MM.1S (cell line): ENCODE measurements around the gene SLC2A11.

ENCODE experiments used
- DNase-seq: peaks from one replicate; pipeline ENCODE4 v3.0.0-alpha.2; 2015
- H2AFZ ChIP-seq: fragments of 300-600 bp; sonication (generic); 2 replicates; pipeline ENCODE4 v1.6.0; 2016; ENCODE audit warnings: antibody characterized with exemption, low read length
- H3F3A ChIP-seq: fragments of 300-600 bp; sonication (generic); 2 replicates; pipeline ENCODE4 v1.6.1; 2016; ENCODE audit warnings: mild to moderate bottlenecking, antibody characterized with exemption, low read length, moderate library complexity, mixed read lengths; ENCODE audit not compliant: insufficient read depth
- H3K27ac ChIP-seq: fragments of 300-600 bp; sonication (generic); 2 replicates; pipeline ENCODE4 v1.5.1; 2016; ENCODE audit warnings: mild to moderate bottlenecking, low read length
- H3K27me3 ChIP-seq: fragments of 300-600 bp; sonication (generic); replicated peaks from 2 replicates; pipeline ENCODE4 v1.6.0; 2016; ENCODE audit warnings: low read length; ENCODE audit not compliant: insufficient read depth
- H3K36me3 ChIP-seq: fragments of 300-600 bp; sonication (generic); replicated peaks from 2 replicates; pipeline ENCODE4 v1.6.1; 2016; ENCODE audit warnings: mild to moderate bottlenecking, low read length, mixed read lengths; ENCODE audit not compliant: insufficient read depth
- H3K4me1 ChIP-seq: fragments of 300-600 bp; sonication (generic); 2 replicates; pipeline ENCODE4 v1.6.1; 2016; ENCODE audit warnings: low read length, mixed read lengths
- H3K4me2 ChIP-seq: fragments of 300-600 bp; sonication (generic); 2 replicates; pipeline ENCODE4 v1.6.0; 2016; ENCODE audit warnings: low read depth, low read length
- H3K4me3 ChIP-seq: fragments of 300-600 bp; sonication (generic); 2 replicates; pipeline ENCODE4 v1.5.1; 2016; ENCODE audit warnings: low read length, mixed read lengths
- H3K79me2 ChIP-seq: fragments of 300-600 bp; sonication (generic); 2 replicates; pipeline ENCODE4 v1.6.1; 2016; ENCODE audit warnings: mixed run types, low read length, mixed read lengths
- H3K9ac ChIP-seq: fragments of 300-600 bp; sonication (generic); 2 replicates; pipeline ENCODE4 v1.6.1; 2016; ENCODE audit warnings: low read length, mixed read lengths
- H3K9me2 ChIP-seq: fragments of 300-600 bp; sonication (generic); replicated peaks from 2 replicates; pipeline ENCODE4 v1.6.1; 2016; ENCODE audit warnings: mild to moderate bottlenecking, low read length, mixed read lengths; ENCODE audit not compliant: insufficient read depth
- H3K9me3 ChIP-seq: fragments of 300-600 bp; sonication (generic); replicated peaks from 2 replicates; pipeline ENCODE4 v1.6.1; 2016; ENCODE audit warnings: mild to moderate bottlenecking, low read length, mixed read lengths; ENCODE audit not compliant: insufficient read depth
- H4K20me1 ChIP-seq: fragments of 300-600 bp; sonication (generic); 2 replicates; pipeline ENCODE4 v1.6.1; 2016; ENCODE audit warnings: mild to moderate bottlenecking, low read length, moderate library complexity, mixed read lengths; ENCODE audit not compliant: insufficient read depth
- EZH2 ChIP-seq: fragments of 300-600 bp; sonication (generic); optimal IDR thresholded peaks from 2 replicates; pipeline ENCODE3; 2017; ENCODE audit warnings: low read depth, mild to moderate bottlenecking, antibody characterized with exemption, low read length, mixed read lengths
- EZH2phosphoT487 ChIP-seq: fragments of 300-600 bp; sonication (generic); IDR thresholded peaks from 2 replicates; pipeline ENCODE4 v1.6.1; 2018; ENCODE audit warnings: antibody characterized with exemption, low read length
- TF ChIP-seq, protein P1 (sequence below): fragments of 300-600 bp; sonication (generic); IDR thresholded peaks from 2 replicates; pipeline ENCODE4 v1.5.1; 2016; ENCODE audit warnings: antibody characterized with exemption, low read length, mixed read lengths

The SLC2A11 gene

DNA sequence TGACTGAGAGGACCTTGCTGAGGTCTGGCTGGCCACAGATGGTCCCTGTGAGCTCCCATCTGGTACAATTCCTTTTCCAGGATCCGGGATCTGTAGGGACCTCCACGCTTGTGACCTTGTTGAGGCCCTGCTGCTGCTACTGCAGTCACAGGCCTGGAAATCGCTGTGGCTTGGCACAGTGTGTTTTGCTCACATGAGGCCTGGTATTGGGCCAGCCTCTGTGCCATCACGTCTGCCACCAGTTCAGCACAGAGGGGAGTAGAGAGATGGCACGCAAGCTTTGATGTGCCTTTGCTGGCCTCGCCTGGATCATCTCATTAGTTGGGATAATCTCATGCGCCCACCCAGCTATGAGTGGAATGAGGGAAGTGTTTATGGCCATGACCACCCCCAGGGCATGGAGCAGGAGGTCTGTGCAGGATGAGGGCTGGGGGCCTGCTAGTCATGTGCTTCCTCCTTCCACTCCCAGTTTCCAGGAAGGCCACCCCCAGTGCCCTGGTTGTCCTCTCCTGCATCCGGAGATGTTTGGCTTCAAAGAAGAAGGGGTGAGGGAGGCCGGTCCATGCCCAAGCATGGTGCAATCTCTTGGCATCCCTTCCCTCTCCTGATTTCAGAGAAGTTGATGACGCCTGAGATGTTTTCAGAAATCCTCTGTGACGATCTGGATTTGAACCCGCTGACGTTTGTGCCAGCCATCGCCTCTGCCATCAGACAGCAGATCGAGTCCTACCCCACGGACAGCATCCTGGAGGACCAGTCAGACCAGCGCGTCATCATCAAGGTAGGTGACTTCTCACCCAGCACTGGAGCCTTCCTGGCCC lies 41.3 kb upstream of the SLC2A11 start:
- Histone ChIP-seq H3F3A (no peaks in the 10 kb centered on the region), H3K27ac (no peak overlapping the region), H4K20me1 (no peaks in the 10 kb centered on the region), H3K4me1 (no peaks in the 10 kb centered on the region), H3K27me3 (no peaks in the 10 kb centered on the region), H3K9me3 (no peaks in the 10 kb centered on the region), H3K9ac (no peak overlapping the region), H3K4me3 (no peak overlapping the region), H3K36me3 (peaks cover 5% of the 10 kb centered on the region), H3K4me2 (no peak overlapping the region), H3K79me2 (no peaks in the 10 kb centered on the region), H2AFZ (no peak overlapping the region), H3K9me2 (no peaks in the 10 kb centered on the region)
- TF ChIP-seq EZH2phosphoT487 (no peak), EZH2 (no peak)
- TF ChIP-seq, protein P1, sequence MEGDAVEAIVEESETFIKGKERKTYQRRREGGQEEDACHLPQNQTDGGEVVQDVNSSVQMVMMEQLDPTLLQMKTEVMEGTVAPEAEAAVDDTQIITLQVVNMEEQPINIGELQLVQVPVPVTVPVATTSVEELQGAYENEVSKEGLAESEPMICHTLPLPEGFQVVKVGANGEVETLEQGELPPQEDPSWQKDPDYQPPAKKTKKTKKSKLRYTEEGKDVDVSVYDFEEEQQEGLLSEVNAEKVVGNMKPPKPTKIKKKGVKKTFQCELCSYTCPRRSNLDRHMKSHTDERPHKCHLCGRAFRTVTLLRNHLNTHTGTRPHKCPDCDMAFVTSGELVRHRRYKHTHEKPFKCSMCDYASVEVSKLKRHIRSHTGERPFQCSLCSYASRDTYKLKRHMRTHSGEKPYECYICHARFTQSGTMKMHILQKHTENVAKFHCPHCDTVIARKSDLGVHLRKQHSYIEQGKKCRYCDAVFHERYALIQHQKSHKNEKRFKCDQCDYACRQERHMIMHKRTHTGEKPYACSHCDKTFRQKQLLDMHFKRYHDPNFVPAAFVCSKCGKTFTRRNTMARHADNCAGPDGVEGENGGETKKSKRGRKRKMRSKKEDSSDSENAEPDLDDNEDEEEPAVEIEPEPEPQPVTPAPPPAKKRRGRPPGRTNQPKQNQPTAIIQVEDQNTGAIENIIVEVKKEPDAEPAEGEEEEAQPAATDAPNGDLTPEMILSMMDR, result no peak
- no peak for DNase-seq

DNA sequence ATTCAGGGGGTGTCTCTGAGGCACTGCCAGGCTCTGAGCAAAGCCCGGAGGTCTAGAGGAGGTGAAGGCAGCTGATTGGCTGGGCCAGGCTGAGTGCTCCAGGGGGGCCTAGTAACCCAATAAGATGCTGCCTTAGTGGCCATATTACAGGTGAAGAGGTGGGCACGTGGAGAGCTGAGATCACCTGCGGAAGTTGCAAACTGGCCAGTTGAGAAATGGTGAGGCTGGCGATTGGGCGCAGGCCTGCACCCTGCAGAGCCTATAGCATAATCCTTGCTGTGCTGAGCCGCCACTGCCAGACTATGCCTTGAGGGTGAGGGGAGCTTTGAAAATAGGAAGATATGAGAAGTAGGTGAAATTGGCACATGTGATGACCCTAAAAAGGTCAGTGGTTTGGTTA lies 40.5 kb upstream of the SLC2A11 start:
- Histone ChIP-seq H3F3A (no peaks in the 10 kb centered on the region), H3K27me3 (no peaks in the 10 kb centered on the region), H3K4me3 (no peak overlapping the region), H3K79me2 (no peaks in the 10 kb centered on the region), H3K9me2 (no peaks in the 10 kb centered on the region), H2AFZ (no peak overlapping the region), H3K9ac (no peak overlapping the region), H3K9me3 (no peaks in the 10 kb centered on the region), H3K27ac (no peak overlapping the region), H3K4me1 (no peaks in the 10 kb centered on the region), H3K36me3 (peaks cover 5% of the 10 kb centered on the region), H4K20me1 (no peaks in the 10 kb centered on the region), H3K4me2 (no peak overlapping the region)
- DNase-seq, result no peak
- TF ChIP-seq EZH2 (no peak), EZH2phosphoT487 (no peak)
- TF ChIP-seq, protein P1, result no peak

DNA sequence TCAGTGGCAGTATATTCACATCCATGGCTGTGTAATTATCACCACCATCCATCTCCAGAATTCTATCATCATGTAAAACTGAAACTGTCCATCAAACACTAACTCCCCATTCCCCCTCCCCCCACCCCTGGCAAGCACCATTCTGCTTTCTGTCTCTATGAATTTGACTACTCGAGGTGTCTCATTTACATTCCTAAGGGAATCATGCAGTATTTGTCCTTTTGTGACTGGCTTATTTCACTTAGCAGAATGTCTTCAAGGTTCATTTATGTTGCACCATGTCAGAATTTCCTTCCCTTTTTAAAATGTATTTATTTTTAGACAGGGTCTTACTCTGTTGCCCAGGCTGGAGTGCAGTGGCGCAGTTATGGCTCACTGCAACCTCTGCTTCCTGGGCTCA lies 39.1 kb upstream of the SLC2A11 start:
- H3K27ac ChIP-seq, result no peak overlapping the region

More for the DNA sequence above, 39.1 kb upstream of the SLC2A11 start:
- H3K4me2 ChIP-seq, result no peak overlapping the region
- TF ChIP-seq EZH2, result no peak
- TF ChIP-seq, protein P1, result no peak
- no peak for TF ChIP-seq EZH2phosphoT487
- no peaks in the 10 kb centered on the region for H3F3A ChIP-seq
- H3K79me2 ChIP-seq, result no peaks in the 10 kb centered on the region
- no peaks in the 10 kb centered on the region for H3K9me3 ChIP-seq
- DNase-seq, result no peak
- H3K4me3 ChIP-seq, result no peak overlapping the region
- no peaks in the 10 kb centered on the region for H4K20me1 ChIP-seq
- no peaks in the 10 kb centered on the region for H3K4me1 ChIP-seq
- H2AFZ ChIP-seq, result no peak overlapping the region
- peaks cover 5% of the 10 kb centered on the region for H3K36me3 ChIP-seq
- H3K9ac ChIP-seq, result no peak overlapping the region
- no peaks in the 10 kb centered on the region for H3K9me2 ChIP-seq
- no peaks in the 10 kb centered on the region for H3K27me3 ChIP-seq
